Activated CD4-positive, alpha-beta T cell treated with anti-CD3 and anti-CD28 coated beads, Interleukin-2, amount 50 U/mL, for 16 hours (primary cell): ENCODE data around the gene PCSK6.
"Not testable (repeated sequence)": the region's sequence is repeated elsewhere in the genome, so short reads cannot be mapped to it uniquely, and the experiment has no call there.

Experiments
- DNase-seq: peaks from one replicate; pipeline ENCODE4 v3.0.0-alpha.2; 2020

Gene PCSK6

GRCh38 chr15:101396484-101397261 lies 92.8 kb downstream of the PCSK6 start:
- DNase-seq = no peak

- no peak for DNase-seq
Measured at GRCh38 chr15:101394654-101395053, 94.9 kb downstream of the PCSK6 start.

- no peak for DNase-seq
Measured at GRCh38 chr15:101394056-101394630, 95.4 kb downstream of the PCSK6 start.

- no peak for DNase-seq
Measured at GRCh38 chr15:101393172-101393571, 96.3 kb downstream of the PCSK6 start.

GRCh38 chr15:101391981-101392640 lies 97.4 kb downstream of the PCSK6 start:
- no peak for DNase-seq

- no peak for DNase-seq
Measured at GRCh38 chr15:101391431-101391830, 98.1 kb downstream of the PCSK6 start.

- DNase-seq = no peak
Measured at GRCh38 chr15:101390462-101390861, 99.0 kb downstream of the PCSK6 start.

- DNase-seq = no peak
Measured at GRCh38 chr15:101390060-101390459, 99.4 kb downstream of the PCSK6 start.

- no peak for DNase-seq
Measured at GRCh38 chr15:101389362-101389761, 100.1 kb downstream of the PCSK6 start.

GRCh38 chr15:101388046-101388445 lies 101.5 kb downstream of the PCSK6 start:
- no peak for DNase-seq

GRCh38 chr15:101387574-101387973 lies 101.9 kb downstream of the PCSK6 start:
- no peak for DNase-seq

- DNase-seq = no peak
Measured at GRCh38 chr15:101386967-101387366, 102.5 kb downstream of the PCSK6 start.

- no peak for DNase-seq
Measured at GRCh38 chr15:101386006-101386405, 103.5 kb downstream of the PCSK6 start.

- DNase-seq = no peak
Measured at GRCh38 chr15:101384276-101384675, 105.2 kb downstream of the PCSK6 start.

- no peak for DNase-seq
Measured at GRCh38 chr15:101382544-101382943, 107.0 kb downstream of the PCSK6 start.

- DNase-seq = no peak
Measured at GRCh38 chr15:101381671-101382212, 107.8 kb downstream of the PCSK6 start.

- no peak for DNase-seq
Measured at GRCh38 chr15:101380146-101380545, 109.4 kb downstream of the PCSK6 start.

- no peak for DNase-seq
Measured at GRCh38 chr15:101379647-101380046, 109.9 kb downstream of the PCSK6 start.

GRCh38 chr15:101378879-101379278 lies 110.6 kb downstream of the PCSK6 start:
- DNase-seq = no peak

GRCh38 chr15:101378171-101378755 lies 111.2 kb downstream of the PCSK6 start:
- no peak for DNase-seq

GRCh38 chr15:101376615-101377395 lies 112.7 kb downstream of the PCSK6 start:
- DNase-seq = no peak

GRCh38 chr15:101375006-101375405 lies 114.5 kb downstream of the PCSK6 start:
- DNase-seq = not testable (repeated sequence)

GRCh38 chr15:101374326-101374725 lies 115.2 kb downstream of the PCSK6 start:
- DNase-seq = no peak
